ENCODE measurements around the gene ZFAND6.
A peak's percentile ranks its signal among the peaks of the same experiment; 100 is the strongest.

The ZFAND6 gene

DNA sequence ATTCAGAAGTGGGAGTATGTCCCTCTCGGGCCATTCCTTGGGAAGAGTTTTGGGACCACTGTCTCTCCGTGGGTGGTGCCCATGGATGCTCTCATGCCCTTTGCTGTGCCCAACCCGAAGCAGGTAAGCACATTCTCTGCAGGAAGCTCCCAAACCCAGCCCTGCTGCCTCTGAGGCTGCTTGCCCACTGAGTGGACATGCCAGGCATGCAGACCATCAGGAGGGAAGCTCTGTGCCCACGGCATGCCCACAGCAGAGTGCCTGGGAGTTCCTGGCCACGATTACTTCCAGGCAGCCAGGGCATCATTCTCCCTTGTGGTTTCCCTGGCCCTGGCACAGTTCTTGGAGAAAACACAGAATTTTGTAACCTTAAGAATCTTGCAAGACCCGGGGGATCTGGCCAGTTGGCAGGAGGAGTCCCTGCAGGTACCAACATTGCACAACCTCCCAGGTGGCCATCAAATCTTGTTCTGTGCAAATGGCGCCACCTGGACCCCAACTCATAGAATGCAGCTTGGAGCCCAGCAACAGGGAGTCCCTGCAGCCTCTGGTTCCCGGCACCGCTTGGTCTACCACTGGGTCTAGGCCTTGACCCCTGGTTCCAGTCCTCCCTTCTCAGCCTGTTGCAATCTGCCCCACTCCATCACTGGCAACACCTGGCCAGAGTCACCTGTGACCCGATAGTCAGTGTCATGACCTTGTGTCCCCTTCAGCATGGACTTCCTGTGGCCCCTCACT lies 113.7 kb downstream of the ZFAND6 start:
- DNase-seq, result peak; percentile 74

GRCh38 chr15:80174017-80174746 lies 114.7 kb downstream of the ZFAND6 start:
- no peak for DNase-seq

GRCh38 chr15:80175436-80175835 lies 116.0 kb downstream of the ZFAND6 start:
- no peak for DNase-seq

DNA sequence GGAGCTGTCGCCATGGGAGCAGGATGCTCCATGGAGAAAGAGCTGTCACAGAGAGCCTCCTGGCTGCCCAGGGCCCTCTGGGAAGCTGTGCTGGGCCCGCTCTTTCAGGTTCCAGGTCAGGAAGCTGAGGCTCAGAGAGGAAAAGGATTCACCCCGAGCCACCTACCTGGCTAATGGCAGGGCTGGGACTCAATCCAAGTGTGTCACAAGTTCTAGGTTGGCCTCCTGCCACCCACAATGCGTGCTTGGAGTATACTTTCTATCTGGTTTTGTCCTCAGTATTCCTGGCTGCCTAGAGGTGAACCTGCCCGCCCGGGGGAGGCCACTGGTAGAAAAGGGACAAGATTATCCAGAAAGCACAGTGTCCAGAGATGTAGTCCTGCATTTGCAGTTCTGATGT lies 117.0 kb downstream of the ZFAND6 start:
- no peak for DNase-seq

DNA sequence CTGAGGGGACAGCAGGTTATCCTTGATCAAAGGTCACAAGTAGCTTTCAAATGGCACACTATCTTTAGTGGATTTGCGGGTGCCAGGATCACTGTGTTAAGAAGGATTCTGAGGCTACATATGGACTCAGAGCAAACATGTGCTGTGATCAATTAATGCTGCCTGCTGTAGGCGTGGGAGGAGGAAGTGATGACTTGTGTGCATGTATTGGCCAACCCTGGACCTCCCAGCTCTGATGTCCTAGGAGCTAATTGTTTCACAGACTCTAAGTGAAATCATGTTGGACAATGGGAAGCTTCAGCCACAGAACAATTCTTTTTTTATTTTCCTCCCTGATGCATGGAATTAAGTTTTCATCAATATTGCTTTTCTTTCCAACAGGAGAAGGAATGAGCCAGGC lies 117.7 kb downstream of the ZFAND6 start:
- no peak for DNase-seq

DNA sequence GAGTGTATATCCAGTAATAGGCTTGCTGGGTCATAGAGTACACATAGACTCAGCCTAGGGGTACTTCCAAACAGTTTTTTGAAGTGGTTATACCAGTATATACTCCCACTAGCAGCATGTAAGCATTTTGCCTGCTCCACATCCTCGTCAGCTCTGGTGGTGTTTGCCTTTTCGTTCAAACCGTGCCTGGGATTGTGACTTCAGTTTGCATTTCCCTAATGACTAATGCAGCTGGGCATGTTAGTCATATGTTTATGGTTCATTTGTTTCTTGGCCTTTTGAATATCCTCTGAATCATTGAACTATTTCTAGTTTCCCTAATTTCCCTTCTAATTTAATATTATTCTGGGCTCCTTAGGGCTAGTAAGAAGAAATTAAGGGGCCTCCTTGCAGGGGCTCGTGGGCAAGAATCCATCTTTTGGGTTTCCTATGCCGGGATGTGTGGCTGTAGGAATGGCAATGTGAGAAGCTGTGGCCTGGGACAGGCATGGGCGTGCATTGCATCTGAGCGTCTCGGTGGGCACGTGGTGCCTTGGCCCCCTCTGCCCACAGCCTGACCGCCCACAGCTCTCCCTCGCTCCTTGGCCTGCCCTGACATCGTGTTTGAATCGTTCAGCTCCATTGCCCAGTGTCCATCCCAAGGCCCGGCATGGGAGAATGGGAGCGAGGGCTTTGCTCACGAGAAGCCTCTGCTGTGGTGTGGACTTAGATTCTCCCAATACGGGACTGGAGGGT lies 119.7 kb downstream of the ZFAND6 start:
- DNase-seq, result no peak

DNA sequence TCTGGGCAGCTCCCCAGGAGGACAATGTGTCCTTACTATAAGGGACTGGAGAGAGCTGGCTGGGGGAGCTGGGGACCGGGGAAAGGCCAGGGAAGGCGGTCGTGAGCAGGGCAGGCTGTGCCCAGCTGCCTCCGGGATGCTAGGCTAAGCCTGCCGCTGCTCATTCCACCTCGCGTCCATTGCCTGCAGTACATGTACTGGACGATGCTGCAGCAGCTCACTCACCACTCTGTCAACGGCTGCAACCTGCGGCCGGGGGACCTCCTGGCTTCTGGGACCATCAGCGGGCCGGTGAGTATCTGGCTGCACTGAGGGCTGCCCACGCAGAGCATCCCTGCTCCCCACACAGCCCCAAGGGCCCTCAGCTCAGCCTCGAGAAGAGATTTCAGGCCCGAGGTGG lies 120.5 kb downstream of the ZFAND6 start:
- no peak for DNase-seq

DNA sequence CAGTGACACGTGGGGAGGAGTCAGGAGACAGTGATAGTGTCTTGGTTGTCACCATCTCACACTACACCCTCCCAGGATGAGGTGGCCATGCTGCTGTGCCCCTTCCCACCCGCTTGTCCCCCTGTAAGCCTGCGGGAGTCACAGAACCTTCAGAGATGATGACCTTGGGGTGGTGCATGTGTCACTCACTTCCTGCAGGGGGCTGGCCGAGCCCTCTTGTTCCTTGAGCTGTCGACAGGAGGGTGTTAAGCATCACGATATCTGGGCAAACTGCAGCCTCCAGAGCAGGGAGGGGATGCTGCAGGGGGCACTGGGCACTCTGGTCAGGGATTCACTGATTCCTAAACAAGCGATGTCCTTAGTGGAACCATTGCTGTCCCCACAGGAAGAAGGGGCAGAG lies 121.0 kb downstream of the ZFAND6 start:
- no peak for DNase-seq

DNA sequence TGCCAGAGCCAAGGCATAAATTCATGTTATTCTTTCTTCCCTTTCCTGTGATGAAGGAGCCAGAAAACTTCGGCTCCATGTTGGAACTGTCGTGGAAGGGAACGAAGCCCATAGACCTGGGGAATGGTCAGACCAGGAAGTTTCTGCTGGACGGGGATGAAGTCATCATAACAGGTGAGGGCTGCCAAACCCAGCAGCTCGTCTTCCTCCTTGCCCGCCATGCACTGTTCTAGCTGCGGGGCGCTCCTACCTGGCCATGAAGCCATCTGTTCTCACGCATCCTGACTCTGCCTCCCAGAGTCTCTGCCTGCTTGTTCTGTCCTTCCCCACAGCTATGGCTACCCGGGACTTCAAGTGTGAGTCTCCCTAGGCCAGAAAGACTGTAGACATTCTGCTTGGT lies 121.5 kb downstream of the ZFAND6 start:
- no peak for DNase-seq

DNA sequence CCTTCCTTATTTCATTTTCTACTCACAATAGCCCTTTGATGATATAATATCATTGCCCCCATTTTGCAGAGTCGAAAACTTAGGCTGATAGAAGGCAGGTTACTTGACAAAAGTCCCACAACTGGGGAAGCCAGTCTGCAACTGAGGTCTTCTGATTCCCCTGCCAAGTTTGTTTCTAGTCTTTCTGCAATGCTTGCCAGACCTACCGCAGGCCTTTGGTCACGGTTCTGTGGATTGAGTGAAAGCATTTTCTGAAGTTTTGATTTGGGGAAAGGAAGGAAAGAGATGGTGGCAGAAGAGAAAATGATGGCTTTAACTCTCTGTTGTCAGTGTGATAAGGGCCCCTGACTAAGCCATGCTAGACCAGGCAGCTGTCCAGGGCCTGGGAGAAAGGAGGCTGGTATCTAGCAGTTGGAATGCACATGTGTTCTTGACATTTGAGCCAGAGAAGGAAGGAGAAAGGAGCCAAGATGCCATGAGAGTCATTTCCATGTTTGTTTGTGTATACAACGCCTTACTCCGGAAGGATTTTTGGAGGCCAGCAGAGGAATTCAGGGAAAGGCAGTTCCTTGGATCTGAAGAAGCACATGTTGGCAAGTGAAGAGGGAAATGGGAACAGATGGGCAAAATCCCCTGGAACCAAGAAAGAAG lies 123.3 kb downstream of the ZFAND6 start:
- DNase-seq, result no peak

DNA sequence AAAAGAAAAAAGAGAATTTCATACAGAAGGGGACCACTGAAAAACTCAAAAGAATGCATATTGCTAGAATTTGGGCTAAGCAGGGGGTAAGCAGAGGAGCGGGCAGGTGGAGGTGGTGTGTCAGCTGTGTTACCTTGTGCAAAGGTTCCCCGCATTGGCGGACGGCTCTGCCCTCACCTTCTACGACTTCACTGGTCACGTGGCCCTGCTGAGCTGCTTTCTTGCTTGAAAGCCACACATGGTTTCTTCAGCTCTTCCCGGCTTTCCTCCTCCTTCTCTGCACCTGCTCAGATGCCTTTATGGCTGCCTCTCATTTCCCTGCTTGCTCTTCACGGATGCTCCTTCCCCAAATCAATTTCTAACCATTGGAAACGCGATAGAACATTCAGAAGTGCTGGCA lies 123.8 kb downstream of the ZFAND6 start:
- DNase-seq, result no peak

- DNase-seq, result no peak
These were observed 124.4 kb downstream of the ZFAND6 start for GRCh38 chr15:80183886-80184285.

DNA sequence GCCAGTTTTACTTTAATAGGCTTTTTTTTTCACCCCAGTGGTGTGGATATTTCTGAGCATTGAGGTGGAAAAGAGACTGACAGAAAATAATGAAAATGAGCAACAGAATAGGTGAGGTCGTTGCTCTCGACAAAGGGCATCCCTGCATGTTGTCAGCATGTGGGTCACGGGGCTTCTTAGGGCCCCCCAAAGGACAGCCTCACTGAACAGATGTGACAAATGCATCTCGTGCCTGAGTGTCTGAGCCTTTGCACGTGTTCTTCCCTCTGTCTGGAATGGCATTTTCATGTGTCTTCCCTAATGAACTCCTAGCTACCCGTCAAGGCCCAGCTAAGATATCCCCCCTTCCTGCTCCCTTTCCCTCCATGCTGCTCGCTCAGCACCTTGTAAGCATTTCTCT lies 125.1 kb downstream of the ZFAND6 start:
- no peak for DNase-seq

- DNase-seq, result no peak
These were observed 125.7 kb downstream of the ZFAND6 start for GRCh38 chr15:80185152-80185551.

DNA sequence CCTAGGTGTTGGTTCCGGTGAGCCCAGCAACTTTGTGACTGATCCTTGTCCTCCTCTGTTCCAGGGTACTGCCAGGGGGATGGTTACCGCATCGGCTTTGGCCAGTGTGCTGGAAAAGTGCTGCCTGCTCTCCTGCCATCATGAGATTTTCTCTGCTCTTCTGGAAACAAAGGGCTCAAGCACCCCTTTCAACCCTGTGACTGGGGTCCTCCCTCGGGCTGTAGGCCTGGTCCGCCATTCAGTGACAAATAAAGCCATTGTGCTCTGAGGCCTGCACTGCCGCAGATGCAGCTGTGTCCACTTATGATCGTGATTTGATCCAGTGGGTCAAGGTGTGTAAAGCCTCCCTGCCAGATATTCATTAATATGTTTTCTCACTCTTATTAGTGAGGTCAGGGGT lies 126.6 kb downstream of the ZFAND6 start:
- no peak for DNase-seq

GRCh38 chr15:80186597-80186996 lies 127.1 kb downstream of the ZFAND6 start:
- DNase-seq, result no peak
